ENCODE measurements around the gene TTC33.
"Not testable (repeated sequence)": the region's sequence is repeated elsewhere in the genome, so short reads cannot be mapped to it uniquely, and the experiment has no call there.

TTC33 gene

DNA sequence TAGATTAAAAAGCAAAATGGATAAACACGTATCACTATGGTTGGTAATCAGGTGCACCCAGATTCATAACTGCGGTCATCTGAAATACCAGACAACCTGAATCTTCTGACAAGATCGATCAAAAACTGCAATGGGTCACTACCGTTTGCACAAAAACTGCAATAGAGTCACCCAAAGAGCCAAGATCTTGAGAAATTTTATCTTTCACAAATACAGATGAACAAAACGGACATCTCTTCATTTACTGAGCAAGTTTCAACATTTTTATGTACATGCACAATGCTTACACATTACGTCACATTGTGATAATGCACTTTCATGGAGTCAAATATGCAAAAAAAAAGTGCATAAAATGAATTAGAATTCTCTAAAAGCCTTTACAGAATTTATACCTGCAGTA, 23.8 kb upstream of the TTC33 start:
- no peak for DNase-seq

GRCh38 chr5:40778133-40778532, 22.4 kb upstream of the TTC33 start:
- no peak for DNase-seq

- no peak for DNase-seq
These were observed 20.9 kb upstream of the TTC33 start for GRCh38 chr5:40776658-40776977.

- DNase-seq: no peak
These were observed 20.3 kb upstream of the TTC33 start for GRCh38 chr5:40775846-40776657.

GRCh38 chr5:40775085-40775845, 19.5 kb upstream of the TTC33 start:
- no peak for DNase-seq

DNA sequence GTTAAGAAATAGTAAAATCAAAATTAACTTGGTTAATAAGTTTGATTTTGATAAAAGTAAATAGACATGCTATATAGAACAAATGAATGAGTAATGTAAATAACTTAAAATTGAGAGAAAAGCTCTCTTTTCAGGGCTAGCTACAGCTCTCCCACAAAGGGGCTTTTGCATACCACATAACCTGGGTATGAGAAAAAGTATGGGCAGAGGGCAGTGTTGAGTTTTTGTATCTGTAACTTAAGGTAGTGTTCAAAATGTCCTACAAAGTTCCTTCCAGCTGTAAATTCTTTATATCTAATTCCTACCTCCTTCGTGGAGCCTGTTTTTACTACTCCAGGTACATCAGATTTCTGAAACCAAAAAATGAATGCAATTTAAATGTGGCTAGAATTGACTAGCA, 18.9 kb upstream of the TTC33 start:
- DNase-seq: no peak

DNA sequence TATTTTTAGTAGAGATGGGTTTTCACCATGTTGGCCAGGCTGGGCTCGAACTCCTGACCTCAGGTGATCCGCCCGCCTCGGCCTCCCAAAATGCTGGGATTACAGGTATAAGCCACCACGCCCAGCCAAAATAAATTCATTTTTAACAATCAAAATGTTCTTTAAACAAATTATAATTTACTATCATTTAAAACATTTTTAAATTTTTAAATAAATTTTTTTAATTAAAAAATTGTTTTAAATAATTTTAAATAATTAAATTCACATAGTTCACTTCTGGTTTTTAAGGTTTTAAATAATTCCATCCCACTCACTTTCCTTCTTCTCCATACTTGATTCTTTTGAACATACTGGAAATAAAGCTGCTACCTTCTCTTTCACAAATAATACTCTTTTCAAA, 15.0 kb upstream of the TTC33 start:
- DNase-seq: no peak

DNA sequence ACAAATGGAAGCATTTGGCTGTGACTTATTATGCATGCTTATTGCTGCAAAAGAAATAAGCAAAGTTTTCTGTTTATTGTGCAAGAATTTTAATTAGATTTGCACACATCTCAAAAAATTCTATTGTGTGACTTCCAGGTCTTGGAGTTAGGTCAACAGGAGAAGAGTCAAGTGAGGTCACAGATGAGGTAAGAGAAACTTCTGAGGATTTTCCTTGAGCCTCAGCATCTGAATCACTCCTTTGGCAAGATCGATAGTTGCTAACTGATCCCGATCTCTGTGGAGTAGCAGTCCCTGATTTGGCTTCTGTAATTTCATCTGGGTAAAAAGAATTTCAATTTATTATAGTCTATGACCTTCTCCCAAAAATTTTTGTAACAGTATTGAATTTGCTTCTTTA, 6.9 kb upstream of the TTC33 start:
- no peak for DNase-seq

DNA sequence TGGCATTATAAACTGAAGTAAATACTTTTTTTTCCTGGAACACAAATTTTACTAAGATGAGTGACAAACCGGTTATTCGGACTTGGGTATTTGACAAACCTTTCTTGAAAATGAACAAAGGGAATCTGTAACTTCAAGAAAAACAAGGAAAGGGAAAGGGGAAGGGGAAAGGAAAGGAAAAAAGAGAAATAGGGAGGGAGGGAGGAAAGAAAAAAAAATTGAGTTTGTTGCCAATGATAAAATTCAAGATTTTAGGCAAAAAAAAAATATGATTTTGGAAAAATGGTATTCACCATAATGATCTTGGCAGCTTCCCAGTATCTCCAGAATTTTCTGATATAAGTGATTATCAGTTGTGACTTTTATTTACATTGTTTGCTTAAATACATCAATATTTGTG, 1.6 kb upstream of the TTC33 start:
- DNase-seq: no peak

GRCh38 chr5:40755093-40755406, 711 bp downstream of the TTC33 start:
- peak; percentile 73 for DNase-seq

DNA sequence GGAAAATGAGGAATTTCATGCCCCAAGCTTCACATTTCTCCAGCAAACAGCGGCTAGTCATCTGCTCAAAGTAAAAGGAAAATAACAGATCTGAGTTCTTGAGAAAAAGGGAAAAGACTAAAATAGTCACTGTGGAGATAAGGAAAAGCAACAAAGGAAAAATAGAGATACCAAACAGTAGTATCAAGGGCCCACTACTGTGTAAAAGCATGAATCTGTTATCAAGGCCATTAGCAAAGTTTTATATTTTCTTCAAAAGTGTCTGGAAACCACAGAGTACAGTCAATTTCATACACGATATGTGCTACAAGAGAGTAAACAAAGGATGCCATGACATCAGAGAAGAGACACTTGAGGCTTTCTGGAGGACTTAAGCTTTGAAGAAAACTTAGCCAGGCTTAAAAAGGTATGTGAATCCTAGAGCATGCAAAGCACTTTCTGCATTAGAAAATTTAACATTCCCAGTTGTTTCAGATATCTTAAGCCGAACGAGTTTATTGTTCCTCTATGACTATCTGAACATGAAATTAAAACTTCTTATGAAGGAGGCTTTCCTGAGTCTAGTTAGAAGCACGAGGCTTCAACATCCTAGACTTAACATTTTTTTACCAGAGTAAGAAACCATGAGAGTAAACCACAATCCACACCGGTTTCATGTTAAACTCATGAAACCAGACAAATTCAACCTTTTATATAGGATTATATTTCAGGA, 1.2 kb downstream of the TTC33 start:
- DNase-seq: no peak

- no peak for DNase-seq
These were observed 9.1 kb downstream of the TTC33 start for GRCh38 chr5:40746703-40747102.

GRCh38 chr5:40743771-40744170, 12.0 kb downstream of the TTC33 start:
- DNase-seq: no peak

DNA sequence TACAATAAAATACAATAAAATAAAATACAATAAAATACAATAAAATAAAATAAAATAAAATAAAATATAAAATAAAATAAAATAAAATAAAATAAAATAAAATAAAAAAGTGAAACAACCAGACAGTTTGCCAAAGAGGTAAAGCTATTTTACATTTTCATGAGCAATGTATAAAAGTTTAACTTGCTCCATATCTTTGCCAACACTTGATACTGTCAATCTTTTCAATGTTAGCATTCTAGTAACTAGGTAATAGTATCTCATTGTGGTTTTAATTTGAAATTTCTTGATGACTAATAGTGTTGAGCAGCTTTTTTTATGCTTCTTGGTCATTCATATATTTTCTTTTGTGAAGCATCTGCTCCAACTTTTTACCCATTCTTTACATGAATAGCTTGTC, 17.3 kb downstream of the TTC33 start:
- no peak for DNase-seq

- DNase-seq: peak; percentile 17
These were observed 19.5 kb downstream of the TTC33 start for GRCh38 chr5:40736103-40736875.

DNA sequence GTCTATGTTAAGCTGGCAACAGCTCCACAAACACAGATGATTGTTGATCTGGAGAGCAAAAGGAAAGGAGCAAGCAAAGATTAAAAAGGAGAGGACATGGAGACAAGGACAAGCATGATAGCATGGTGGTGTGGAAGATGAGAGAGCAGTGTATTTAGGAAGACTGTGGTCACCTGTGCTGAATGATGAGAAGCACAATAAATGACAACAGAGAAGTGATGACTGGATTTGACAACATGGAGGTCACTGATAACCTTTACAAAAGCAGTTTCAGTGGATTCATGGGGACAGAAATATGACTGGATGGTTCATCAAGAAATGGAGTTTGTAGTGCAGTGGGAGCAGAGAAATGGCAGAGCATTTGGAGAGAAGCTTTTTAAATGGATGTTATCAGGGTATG, 20.2 kb downstream of the TTC33 start:
- DNase-seq: no peak

DNA sequence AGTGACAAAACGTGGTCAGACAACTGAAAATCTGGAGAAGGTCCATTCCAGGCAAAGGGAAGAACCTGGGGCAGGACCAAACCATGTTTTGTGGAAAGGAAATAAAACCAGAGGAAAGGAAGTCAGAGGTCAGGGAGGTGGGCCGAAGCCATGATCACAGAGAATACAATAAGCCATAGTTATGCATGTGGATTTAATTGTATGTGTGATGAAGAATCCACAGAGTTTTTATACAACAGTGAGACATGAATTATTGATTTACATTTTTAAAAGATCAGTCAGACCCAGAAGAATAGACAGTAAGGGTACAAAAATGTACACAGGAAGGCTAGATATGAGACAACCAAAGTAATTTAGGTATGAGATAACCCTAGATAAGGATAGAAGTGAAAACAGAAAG, 20.8 kb downstream of the TTC33 start:
- DNase-seq: no peak

- DNase-seq: no peak
These were observed 21.7 kb downstream of the TTC33 start for GRCh38 chr5:40733879-40734563.

DNA sequence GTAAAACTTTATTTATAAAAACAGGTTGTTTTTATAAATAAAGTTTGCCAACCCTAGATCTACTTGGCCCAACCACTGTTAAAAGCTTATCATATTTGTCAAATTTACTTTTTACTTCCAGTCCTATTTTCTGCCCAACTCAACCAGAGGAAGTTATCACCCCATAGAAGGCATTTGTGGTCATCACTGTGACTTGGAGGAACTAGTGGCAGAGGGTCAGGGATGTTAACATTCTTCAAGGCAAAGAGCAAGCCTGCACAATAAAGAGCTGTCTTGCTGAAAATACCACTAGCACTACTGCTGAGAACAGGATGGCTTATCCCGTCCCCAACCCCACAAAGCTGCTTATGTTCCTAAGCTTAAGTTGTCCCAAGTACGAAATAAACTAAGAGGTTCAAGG, 22.3 kb downstream of the TTC33 start:
- no peak for DNase-seq

- not testable (repeated sequence) for DNase-seq
These were observed 33.3 kb downstream of the TTC33 start for GRCh38 chr5:40722497-40722911.

DNA sequence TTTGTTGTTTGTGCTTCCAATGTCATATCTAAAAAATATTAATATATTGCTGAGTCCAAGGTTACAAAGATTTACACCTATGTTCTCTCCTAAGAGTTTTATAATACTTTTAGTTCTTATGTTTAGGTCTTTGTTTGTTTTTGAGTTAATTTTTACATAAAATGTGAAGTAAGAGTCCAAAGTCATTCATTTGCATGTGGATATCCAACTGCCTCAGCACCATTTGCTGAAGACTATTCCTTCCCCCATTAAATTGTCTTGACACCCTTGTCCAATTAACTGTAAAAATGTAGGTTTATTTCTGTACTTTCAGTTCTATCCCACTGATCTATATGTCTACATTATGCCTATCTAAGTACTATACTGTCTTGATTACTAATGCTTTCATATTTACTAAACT, 35.7 kb downstream of the TTC33 start:
- DNase-seq: no peak

DNA sequence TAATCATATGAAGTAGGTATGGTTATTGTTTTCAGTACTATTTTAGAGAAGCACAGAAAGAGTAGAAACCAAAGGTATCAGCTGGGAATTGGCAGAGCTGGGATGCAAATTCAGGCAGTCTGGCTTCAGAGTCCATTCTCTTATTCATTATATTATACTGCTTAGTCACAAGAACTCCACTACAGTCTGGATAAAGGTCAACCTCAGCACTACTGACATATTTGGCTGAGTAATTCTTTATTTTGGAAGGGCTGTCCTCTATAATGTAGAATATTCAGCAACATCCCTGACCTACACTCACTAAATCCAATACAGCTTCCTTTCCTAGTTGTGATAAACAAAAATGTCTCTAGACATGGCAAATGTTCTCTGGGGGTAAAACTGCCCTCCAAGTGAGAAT, 38.5 kb downstream of the TTC33 start:
- no peak for DNase-seq

- DNase-seq: no peak
These were observed 39.2 kb downstream of the TTC33 start for GRCh38 chr5:40716590-40716989.
